GM18519 (cell line): ENCODE measurements around the gene LYPLA2.
"Not testable (repeated sequence)": the region's sequence is repeated elsewhere in the genome, so short reads cannot be mapped to it uniquely, and the experiment has no call there.

ENCODE experiments used
- ATAC-seq: cut with Tn5 transposase; IDR thresholded peaks from one replicate; pipeline ENCODE4 v1.9.1; 2021; ENCODE audit warnings: mild to moderate bottlenecking, moderate library complexity; ENCODE audit not compliant: unreplicated experiment, low FRiP score

Gene LYPLA2

DNA sequence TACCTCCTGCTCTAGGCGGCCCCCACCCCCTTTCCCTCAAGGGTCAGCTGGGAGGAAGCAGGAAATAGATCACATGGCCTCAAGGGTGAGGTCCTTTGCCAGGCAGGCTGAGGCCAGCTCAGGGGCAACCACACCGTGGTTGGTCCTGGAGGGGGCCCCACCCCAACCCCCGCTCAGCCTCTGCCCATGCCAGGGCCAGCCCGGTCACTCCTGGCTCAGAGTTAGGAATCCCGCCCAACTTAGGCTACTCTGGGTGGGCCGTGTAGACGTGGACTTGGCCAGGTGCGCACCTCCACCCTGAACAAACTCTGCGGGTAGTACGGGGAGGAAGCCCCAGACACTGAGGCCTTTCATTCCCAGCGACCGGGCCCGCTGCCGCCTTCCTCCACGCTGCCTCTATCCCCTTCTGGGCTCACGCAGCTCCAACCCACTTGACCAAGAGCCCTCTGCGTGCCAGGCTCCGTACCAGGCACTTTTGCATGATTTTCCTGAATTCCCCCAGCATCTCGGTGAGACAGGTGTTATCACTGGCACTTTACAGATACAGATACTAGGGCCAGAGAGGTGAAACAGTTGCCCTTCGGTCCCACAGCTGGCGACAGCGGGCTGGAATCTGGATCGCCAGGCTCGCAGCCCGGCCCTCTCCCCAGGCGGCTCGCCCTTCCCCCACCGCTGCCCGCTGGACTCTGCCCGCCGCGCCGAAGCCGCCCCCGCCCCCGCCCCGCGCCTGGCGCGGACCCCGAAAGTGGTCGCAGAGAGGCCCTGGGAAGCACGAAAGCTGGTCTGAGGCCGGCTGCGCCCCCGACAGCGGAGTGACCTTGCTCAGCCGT, 8.8 kb downstream of the LYPLA2 start:
- ATAC-seq: no peak

DNA sequence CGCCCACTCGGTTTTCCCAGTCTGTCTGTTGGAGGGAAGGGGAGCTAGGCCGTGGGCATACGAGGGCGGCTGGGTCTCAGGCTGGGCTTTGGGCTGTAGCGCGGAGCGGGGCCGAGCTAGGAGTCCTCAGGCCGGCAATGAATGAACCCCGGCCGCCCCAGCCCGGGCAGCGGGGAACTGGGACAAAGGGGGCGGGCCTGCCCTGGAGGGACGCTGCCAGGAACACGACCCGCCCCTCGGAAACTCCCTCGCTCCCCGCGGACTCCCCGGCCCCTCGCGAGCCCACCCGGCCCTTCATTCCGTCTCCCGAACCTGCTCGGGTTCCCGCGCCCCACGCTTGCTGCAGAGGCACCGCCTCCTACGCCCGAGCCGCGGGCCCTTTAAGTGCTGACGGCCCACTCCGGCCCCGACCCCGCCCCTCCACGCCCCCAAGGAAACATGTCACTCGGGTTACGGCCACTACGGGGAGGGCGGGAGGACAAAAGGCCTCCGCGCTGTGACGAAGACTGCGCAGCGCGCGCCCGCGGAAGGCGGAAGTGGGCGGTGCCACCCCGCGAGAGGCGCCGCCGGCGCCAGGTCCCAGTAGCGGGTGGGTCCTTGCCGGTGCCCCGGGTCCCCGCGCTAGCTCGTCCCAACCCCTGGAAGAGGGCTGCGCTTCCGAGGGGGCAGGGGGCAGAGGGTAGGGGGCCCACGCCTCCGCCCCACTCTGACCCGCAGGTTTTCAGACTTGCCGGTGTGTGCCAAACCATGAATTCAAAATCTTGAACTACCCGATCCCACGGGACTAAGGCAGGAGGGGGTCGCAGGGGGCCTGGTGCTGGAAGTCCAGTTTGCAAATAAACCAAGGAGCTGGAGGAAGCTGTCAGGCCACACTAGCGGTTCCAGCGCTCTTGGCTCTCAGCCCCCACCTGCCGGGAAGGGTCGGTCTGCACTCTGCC, 9.7 kb downstream of the LYPLA2 start, which contains the start of gene GALE:
Gene GALE (minus strand): TSS at position 355 of the 938 bp plus-strand sequence. CDS start 1,747 bp downstream, outside the sequence.
- ATAC-seq: peak; percentile 51

DNA sequence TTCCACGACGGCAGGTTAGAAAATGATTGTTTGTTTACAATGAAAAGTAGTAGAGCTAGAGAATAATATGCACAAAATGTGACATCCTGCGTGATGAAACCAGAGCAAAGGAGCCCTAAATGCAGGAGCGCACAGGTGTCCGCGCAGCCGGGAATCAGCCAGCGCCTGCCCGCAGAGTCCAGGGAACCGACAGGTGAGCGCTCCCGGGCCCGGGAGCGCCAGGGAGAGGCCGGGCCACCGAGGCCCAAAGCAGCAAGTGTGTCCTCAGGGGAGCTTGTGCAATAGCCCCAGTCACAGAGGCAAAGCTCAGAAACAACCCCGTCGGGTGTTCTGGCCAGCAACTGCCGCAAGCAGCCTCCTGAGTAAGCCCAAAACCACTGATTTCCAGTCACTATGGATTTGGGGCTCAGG, 10.4 kb downstream of the LYPLA2 start:
- ATAC-seq: no peak

DNA sequence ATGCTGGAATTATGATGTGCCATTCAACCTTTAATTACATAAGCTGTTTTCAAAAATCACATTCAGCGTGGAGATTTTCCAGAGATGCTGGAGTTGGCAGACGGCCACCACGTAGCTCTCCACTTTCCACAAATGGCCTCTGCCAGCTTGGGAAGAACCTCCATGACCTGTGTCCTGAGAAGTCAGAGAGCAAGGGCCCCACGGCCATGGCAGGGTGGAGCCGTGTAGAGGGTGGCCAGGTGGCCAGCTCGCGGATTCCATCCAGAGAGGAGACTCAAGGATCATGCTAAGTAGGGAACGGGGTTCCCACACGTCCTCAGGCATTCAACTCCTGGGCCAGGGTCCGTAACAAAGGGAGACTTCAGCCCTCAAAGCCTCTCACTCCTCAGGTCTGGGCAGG, 10.9 kb downstream of the LYPLA2 start:
- ATAC-seq: no peak

DNA sequence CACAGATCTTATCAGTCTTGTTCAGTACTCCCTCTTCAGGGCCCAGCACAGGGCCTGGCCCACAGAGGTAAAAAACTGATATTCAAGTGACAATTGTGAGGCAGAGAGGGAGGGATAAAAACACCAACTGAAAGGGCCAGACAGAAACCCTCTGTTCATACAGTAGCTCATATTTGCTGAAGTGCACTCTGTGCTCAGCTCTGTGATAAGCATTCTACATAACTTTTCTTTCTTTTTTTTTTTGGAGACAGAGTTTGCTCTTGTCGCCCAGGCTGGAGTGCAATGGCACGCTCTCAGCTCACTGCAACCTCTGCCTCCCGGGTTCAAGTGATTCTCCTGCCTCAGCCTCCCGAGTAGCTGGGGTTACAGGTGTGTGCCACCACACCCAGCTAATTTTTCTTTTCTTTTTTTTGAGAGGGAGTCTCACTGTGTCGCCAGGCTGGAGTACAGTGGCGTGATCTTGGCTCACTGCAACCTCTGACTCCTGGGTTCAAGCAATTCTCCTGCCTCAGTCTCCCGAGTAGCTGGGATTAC, 11.9 kb downstream of the LYPLA2 start:
- not testable (repeated sequence) for ATAC-seq

DNA sequence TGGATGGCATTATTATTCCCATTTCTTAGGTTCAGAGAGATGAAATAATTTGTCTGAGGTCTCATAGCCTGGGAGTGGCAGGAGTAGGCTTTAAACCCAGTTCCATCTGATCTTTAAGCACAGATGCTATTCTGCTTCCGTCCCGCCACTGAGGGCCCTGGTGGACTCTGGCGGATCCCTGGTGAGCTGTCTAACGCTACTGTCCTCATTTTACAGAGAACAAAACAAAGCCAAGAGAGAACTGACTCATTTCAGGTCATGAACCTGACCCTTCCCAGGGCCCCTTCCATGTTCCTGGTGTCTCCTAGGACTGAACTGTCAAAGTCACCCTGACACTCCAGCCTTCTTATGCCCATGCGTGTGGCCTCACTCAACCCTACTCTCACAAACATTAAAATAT, 12.7 kb downstream of the LYPLA2 start:
- no peak for ATAC-seq

DNA sequence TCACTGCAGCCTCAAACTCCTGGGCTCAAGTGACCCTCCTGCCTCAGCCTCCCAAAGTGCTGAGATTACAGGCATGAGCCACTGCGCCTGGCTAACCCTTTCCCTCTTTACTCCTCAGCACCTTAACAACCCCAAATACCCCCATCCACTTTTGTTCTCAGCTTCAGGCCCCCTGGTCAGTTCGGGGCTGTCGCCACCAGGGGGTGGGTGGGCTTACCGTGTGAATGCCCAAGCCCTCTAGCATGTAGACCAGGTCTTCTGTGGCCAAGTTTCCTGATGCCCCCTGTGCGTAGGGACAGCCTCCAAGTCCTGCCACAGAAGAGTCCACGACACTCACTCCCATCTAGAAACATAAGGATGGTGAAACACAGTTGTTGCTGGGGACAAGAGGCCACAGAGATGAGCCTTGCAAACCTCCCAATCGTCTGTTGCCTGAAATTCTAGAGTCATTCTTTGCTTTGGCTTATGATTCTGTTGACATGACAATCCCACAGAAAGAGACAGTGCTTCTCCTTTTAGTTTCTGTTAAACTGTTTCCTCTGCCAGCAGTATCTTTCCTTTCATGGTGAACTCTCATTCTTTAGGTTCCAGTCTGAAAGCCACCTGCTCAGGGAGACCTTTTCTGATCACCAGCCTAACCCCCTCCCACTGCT, 13.4 kb downstream of the LYPLA2 start:
- no peak for ATAC-seq

DNA sequence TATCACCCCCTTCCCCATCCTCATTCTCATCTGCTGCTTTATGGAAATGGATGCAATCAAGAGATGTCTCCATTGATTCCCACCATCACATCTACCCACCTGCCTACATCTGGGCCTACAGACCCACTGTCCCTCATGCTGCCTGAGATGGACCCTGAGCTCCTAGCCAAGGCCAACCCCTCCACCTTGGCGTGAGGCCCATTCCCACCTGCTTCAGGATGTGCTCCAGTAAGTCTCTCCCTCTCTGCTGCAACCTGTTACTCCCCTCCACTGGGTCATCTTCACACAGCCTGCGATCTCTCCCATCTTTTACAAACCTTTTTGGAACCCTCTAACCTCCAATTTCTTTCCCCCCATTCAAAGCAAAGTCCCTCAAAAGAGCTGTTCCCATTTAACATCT, 14.1 kb downstream of the LYPLA2 start:
- ATAC-seq: no peak

DNA sequence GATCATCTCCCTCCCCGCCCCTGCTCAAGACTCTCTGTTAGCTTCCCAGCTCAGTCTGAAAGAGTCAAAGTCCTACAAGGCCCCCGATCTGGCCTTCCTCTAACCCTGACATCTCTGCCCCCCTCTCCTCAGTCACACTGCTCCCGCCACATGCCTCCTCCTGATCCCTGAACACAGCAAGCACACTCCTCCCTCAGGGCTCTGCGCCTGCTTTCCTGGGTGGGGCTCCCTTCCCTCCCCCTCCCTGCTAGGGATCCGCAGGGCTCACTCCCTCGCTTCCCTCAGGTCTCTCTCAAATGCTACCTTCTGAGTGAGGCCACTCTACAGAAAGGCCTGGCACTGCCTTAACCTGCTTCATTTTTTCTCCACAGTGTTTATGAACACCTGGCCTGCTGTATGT, 15.3 kb downstream of the LYPLA2 start:
- no peak for ATAC-seq

DNA sequence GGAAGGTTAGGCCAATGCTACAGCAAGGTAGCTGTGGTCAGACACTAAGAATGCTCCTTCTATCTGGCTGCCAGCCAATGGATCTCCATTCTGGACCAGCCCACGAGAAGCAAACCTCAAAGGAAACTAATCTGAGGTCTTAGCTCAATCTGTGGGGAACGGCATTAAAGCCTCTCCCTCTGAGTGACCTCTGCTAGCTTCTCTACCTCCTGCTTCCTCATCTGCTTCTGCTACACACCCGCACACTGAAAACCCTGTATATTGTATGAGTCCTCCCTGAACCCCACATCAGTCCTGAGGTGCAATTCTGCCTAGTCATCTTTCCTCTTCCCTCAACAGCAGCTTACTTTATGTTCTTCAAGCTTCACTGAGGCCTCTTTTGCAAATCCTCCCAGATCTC, 16.5 kb downstream of the LYPLA2 start:
- ATAC-seq: no peak

DNA sequence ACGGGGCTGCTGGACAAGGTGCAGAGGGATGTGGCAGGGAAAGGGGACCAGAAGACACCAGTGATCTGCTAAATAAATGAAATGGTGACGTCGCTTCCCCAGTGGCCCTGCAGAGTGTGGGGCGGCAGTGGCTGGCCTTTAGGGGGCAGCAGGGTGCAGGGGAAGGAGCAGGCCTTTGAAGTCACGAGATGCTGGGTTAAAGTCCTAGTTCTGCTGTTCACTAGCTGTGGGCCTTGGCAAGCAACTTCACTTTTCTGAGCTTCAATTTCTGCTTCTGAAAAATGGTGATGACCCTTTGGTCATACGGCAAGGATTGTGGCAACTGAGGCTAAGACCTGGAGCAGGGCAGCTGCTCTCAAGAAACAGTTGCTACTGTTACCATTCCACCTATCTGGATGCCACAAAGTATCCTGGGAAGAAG, 18.8 kb downstream of the LYPLA2 start:
- no peak for ATAC-seq

DNA sequence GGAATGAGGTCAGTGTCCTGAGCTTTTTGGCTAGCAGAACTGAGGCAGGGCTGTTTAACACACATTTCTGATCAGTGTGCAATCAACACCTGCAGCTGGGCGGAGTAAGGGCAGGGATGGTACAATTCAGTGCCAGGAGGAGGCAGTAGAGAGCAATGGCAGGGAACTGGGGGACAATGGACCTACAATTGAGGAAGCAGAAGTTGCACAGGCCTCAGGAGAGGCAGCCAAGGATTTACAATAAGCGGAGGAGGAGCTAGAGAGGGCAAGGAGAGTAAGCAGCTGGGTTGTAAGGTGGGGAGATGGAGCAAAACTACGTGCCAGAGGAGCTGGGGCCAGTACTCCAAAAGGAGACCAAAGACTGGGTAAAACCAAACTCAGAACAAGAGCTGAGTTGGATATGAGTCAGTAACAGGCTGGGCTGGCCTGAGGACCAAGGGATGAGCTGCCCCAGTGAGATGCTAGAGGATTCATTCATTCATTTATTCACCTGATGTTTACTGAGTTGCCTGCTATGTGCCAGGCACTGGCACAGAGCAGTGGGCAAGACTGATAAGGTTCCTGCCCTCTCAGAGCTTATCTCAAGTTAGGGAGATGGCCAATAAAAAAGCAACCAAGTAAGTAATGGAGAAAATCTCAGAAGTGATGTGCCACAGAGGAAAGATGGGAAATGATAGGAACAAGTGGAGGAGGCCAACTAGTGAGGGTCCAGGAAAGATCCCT, 20.0 kb downstream of the LYPLA2 start:
- ATAC-seq: no peak

DNA sequence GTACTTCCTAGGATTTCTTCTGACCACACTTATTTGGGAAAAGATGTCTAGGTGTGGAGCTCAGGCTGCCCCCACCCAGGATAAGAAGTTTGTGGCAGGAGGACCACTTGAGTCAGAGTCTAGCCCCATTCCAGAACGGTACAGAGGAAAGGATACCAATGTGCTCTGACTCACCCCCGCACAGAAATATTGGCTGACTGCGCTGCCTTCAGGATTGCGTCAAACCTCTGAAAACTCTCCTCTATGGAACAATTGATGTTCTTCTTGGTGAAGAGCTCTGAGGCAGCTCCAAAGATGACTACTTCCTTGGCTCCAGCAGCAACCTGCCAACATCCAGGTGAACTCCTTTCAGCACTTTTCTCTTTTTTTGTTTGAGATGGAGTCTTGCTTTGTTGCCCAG, 23.1 kb downstream of the LYPLA2 start:
- no peak for ATAC-seq

DNA sequence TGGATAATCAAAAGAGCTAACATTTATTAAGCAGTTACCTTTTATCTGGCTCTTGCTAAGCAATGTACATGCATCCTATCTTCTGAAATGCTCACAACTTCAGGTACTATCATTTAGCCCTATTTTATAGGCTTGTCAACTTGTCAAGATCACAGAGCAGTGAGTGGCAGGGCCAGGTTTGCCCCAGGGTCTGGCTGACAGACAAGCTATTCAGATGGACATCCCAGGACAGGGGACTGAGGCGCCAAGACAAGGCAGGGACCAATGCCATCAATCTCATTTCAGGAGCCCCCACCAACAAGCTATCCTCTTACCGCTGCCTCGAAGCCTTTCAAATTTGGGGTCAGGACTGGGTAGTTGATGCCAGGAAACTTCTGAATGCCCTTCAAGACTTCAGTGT, 25.4 kb downstream of the LYPLA2 start:
- no peak for ATAC-seq

DNA sequence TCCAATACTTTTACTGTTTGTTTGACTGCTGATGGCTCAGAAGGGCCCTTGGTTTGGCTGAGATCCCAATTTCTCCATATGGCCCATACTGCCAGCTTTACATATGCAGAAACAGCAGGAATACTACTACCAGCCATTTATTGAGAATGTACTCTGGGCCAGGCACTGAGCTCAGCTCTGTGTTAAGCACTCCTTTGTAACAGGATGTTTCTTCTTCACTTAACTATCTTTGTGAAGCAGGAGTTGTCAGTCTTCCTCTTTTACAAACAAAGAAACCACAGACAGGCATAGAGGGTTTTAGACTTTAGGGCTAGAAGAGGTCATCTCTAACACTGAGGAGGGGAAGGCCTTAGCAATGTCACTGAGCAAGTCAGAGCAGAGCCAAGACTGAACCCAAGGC, 26.0 kb downstream of the LYPLA2 start:
- ATAC-seq: no peak

DNA sequence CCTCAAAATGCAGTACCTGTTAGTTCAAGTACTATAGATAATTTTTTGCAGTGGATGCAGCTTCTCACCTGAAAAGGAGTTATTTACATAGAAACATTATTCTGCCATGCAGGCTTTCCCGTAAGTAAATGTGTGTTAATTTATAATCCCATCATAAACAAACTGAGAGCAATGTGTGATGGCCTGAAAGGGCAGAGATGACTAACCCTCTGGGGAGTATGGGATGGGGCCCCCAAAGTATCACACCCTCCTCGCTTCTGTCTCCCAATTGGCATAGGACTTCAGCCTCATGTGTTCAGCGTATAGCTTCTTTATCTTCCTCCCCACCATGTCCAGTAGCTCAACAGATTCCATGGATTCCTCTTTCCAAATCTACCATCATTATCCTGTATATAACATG, 26.7 kb downstream of the LYPLA2 start:
- ATAC-seq: no peak

DNA sequence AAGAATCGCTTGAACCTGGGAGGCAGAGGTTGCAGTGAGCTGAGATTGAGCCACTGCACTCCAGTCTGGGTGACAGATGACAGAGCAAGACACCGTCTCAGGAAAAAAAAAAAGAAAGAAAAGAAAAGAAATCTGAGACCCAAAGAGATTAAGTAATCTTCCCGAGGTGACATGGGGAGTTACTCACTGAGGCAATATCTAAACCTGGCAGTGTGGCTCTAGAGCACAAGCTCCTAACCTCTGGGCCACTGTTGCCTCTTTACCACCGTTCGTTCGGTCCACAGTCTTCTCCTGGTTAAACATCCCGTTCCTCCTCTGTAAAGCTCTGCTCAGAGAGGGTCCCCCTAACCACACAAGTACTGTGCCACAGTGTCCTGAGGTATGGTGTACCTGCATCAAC, 32.8 kb downstream of the LYPLA2 start:
- ATAC-seq: no peak

DNA sequence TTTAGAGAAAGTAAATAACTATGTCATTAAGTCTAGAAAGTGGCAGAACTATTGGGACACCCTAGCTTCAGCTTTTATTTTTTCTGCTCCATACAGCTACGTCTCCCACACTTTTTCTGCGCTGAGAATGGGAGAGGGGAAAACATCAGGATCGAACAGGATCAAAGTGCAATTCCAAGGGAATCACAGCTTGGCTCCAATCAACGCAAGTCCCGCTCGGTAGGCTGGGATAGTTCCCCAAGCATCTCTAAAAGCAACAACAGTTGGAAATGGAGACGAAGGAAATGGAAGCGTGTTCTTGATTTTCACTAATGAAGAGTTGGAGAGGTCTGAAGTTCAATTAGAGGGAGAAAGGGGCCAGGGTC, 33.7 kb downstream of the LYPLA2 start:
- ATAC-seq: no peak

DNA sequence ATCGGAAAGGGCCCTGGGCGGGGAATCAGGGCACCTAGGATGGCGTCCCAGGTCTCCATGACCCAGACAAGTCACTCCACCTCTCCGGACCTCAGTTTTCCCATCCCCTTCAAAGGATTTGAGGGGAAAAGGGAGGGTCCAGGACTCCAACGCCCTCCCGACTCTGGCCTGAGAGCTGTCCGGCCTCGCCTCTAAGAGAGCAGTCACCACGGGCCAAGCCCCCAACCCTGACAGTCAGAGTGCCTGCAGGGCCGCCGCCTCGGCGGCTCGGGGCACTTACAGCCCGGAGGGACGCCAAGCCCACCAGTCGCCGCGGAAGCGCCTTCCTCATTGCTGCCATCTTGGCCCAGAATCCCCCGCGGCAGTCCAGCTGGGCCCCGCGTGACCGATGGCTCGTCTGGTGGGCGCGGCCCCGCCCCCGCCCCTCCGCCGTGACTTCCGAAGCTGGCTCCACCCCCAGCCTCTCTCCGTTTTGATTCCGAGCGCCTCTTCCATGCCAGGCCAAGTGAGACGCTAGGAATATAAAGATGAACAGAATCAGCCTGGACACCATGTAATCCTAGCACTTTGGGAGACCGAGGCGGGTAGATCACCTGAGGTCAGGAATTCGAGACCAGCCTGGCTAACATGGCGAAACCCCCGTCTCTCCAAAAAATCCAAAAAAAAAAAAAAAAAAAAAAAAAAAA, 34.3 kb downstream of the LYPLA2 start, which contains the start of gene HMGCL:
Gene HMGCL (minus strand): TSS at position 354 of the 686 bp plus-strand sequence. CDS start 14 bp downstream, at position 340.
- peak; percentile 45 for ATAC-seq
